GM18505 (cell line): Measurements from ENCODE around the gene NDUFA8.

ENCODE experiments used
- ATAC-seq: cut with Tn5 transposase; IDR thresholded peaks from one replicate; pipeline ENCODE4 v1.9.1; 2021; ENCODE audit not compliant: unreplicated experiment
- POLR2A ChIP-seq: IDR thresholded peaks from 4 replicates; pipeline ENCODE4 v1.6.1; 2011; ENCODE audit warnings: borderline replicate concordance; ENCODE audit not compliant: insufficient read depth, insufficient read length; ENCODE audit errors: extremely low read depth

NDUFA8 gene

GRCh38 chr9:122159026-122159924, at the start of gene NDUFA8, which contains the start of gene MORN5:
Gene NDUFA8, minus strand, starts transcription at chr9:122159779. Its CDS starts 102 bp downstream, at chr9:122159677.
Gene MORN5, plus strand, starts transcription at chr9:122159908. Its CDS starts 65 bp downstream, at chr9:122159973.
- peak; percentile 79 for TF ChIP-seq POLR2A

DNA sequence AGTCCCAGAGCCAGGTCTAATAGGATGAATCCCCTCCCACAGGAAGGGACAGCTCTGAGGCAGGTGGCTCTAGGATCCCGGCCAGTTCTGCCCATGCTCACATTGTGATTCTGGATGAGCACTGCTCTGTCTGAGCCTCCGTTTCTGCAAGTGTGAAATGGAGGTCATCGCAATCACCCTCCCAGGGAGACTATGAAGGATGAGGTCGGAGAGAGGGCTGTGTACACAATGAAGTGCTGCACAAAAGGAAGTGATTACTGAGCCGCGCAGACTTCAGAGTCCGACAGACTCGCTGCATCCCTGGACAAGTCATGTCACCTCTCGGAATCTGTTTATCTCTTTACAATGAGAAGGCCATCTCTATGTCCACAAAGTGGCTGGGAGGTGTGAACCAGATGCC, 47.5 kb upstream of the NDUFA8 start:
- ATAC-seq = no peak
- TF ChIP-seq POLR2A = no peak

More at GRCh38 chr9:122159026-122159924, at the start of gene NDUFA8, which contains the start of gene MORN5:
- ATAC-seq = peak; percentile 94

GRCh38 chr9:122206118-122207046, 46.8 kb upstream of the NDUFA8 start:
- TF ChIP-seq POLR2A = no peak
- no peak for ATAC-seq

DNA sequence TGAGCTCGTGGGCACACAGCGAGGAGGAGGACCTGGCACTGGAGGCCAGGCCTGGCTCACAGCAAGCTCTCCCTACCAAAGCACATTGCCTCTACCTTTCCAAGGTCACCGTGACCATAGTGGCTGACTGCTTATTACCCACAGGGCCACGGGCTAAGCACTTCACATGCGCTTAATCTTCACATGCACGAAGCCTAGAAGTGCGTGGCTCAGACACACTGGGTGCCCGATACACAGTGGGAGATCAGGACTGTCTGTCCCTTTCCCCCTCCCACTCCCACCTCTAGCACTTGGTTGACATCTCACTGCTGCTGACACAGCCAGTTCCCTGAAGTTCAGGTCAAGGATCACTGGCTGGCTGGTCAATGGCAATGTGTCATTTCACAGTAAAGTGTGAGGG, 45.6 kb upstream of the NDUFA8 start:
- ATAC-seq = no peak
- no peak for TF ChIP-seq POLR2A

DNA sequence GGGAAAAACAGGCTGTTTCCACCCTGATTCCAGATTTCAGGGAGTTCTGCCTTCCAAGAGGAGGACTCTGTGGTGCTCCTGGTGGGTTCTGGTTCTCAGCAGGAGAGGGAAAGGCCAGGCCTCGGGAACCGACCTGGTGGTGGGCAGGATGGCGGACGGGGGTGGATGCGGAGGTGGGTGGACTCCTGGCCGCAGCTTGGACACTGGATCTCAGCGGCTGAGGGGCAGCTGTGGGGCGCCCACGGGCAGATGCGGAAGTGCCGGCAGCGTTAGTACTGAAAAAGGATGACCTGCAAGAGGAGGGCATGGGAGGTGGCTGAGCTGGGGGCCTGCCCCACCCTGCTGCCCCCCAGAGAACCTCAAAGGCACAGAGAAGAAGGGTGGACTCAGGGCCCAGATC, 44.9 kb upstream of the NDUFA8 start:
- no peak for TF ChIP-seq POLR2A
- ATAC-seq = no peak

DNA sequence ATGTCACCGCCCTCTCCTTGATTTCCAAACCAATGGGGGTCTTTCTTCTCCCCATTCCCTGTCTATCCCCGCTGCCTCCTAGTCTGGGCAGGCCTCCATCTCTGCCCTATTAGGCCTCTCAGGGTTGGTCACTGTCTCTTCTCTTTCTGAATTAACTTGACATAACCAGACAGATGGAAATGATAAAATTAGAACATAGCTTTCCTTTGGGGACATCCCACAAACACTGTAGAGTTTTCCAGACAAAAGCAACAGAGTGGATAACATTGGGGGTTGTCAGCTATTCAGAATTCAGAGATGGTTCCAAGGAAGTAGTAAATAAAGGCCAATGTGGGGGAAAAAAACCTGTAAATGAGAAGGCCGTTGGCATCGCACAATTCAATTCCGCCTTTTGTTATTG, 44.5 kb upstream of the NDUFA8 start:
- no peak for TF ChIP-seq POLR2A
- no peak for ATAC-seq

GRCh38 chr9:122202111-122202510, 42.5 kb upstream of the NDUFA8 start:
- TF ChIP-seq POLR2A = no peak
- no peak for ATAC-seq

DNA sequence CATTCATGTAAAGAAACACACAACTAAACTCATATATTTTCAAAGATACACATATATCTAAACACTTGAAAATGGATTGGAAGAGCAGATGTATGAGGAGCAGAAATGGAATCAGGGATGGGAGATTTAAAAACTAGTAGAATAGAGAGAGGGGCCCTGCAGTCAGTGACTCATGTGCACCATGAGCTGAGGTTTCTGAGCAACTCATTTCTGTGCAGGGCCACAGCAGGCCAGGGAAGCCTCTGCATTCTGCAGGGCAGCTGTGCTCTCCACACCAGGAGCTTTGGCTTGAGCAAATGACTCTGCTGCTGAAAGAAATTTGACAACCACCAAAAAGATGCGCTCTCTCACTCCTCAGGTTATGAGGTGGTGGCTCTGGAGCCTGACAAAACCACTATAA, 42.1 kb upstream of the NDUFA8 start:
- TF ChIP-seq POLR2A = no peak
- ATAC-seq = no peak

GRCh38 chr9:122200960-122201595, 41.5 kb upstream of the NDUFA8 start:
- TF ChIP-seq POLR2A = no peak
- no peak for ATAC-seq

- ATAC-seq = no peak
- no peak for TF ChIP-seq POLR2A
Observed at GRCh38 chr9:122197882-122198281, 38.3 kb upstream of the NDUFA8 start.

DNA sequence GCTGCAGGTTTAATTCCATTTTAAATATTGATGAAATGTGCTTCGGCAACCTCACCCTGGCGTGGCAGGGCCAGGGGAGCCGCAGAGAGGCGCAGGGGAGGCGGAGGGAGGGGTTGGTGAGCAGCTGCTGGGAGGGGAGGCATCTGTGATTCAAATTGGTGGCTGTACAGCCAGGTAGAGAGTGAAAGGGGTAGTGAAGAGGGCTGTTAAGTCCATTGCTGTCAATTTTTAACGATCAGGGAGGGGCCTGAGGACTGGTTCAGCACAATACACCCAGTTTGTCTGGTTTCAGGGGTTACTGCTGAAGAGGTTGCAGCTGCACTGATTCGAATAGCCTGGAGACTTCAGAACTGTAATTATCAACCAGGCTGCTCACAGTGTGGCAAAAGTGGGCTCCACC, 37.8 kb upstream of the NDUFA8 start:
- TF ChIP-seq POLR2A = no peak
- no peak for ATAC-seq

GRCh38 chr9:122195875-122196274, 36.3 kb upstream of the NDUFA8 start:
- no peak for ATAC-seq
- TF ChIP-seq POLR2A = no peak

- no peak for TF ChIP-seq POLR2A
- no peak for ATAC-seq
Observed at GRCh38 chr9:122193651-122194050, 34.1 kb upstream of the NDUFA8 start.
